K562 (cell line): ENCODE data around the gene RBPJL. TPM values are rescaled to one million over a fixed set of nuclear protein-coding genes. Genes with fewer than 3 reads are reported as not detected.

Experiments
- C11orf30 ChIP-seq: fragments of 450-650 bp; IDR thresholded peaks from 2 replicates; pipeline ENCODE4 v1.6.1; 2016; ENCODE audit warnings: low read depth, mild to moderate bottlenecking
- FIP1L1 ChIP-seq: fragments of 200-400 bp; formaldehyde crosslinking; IDR thresholded peaks from 2 replicates; pipeline ENCODE4 v1.6.1; 2018; ENCODE audit warnings: mild to moderate bottlenecking, low read depth, low read length; ENCODE audit not compliant: poor library complexity, severe bottlenecking
- IFI16 ChIP-seq: fragments of 250-450 bp; sonication (Bioruptor Pico); IDR thresholded peaks from 2 replicates; pipeline ENCODE4 v2.1.2; 2022; ENCODE audit warnings: mild to moderate bottlenecking, inconsistent platforms
- MCM7 ChIP-seq, 2 experiments: fragments of 450-650 bp; IDR thresholded peaks; 2 replicates each; pipeline ENCODE4 v1.6.1; 2016 to 2018
- MED1 ChIP-seq: sonication (generic); formaldehyde crosslinking; IDR thresholded peaks from 2 replicates; pipeline ENCODE4 v1.8.1; 2023; ENCODE audit warnings: missing genetic modification reagents, borderline replicate concordance
- SRSF3 ChIP-seq: fragments of 200-400 bp; formaldehyde crosslinking; IDR thresholded peaks from 2 replicates; pipeline ENCODE4 v1.6.1; 2016; ENCODE audit warnings: mild to moderate bottlenecking, low read length, moderate library complexity; ENCODE audit not compliant: insufficient read depth
- TEAD4 ChIP-seq, 2 experiments: sonication (generic) in 1 of 2; formaldehyde crosslinking in 1 of 2; IDR thresholded peaks; 2 replicates each; pipeline versions ENCODE4 v1.6.1 to v1.8.0; 2012 to 2022; ENCODE audit warnings: borderline replicate concordance in 1 of 2, inconsistent platforms in 1 of 2, low read length in 1 of 2, mild to moderate bottlenecking in 1 of 2, missing genetic modification reagents in 1 of 2
- U2AF1 ChIP-seq: fragments of 200-400 bp; formaldehyde crosslinking; optimal IDR thresholded peaks from 2 replicates; pipeline ENCODE3; 2017; ENCODE audit warnings: mild to moderate bottlenecking, low read depth, low read length, moderate library complexity
- ZNF143 ChIP-seq: sonication (generic); formaldehyde crosslinking; IDR thresholded peaks from 2 replicates; pipeline ENCODE4 v1.9.0; 2022; ENCODE audit warnings: mild to moderate bottlenecking, missing genetic modification reagents
- ZNF696 ChIP-seq: fragments of 250-450 bp; sonication (Bioruptor Pico); conservative IDR thresholded peaks from 2 replicates; pipeline ENCODE4 v1.4.0; 2020; ENCODE audit warnings: mild to moderate bottlenecking, moderate library complexity
- polyA plus RNA-seq, 8 experiments: library from polyadenylated mRNA; depleted of rRNA in 4 of 8; stranded (reverse) in 5 of 8; unstranded in 3 of 8; fragments of >200 nt; fragmentation: Nextera tagmentation in 2 of 8; fragmentation: Illumina TruSeq in 1 of 8; extraction: Ambion mirVana in 2 of 8; extraction: Trizol in 1 of 8; gene quantifications; 2 replicates each; pipeline versions ENCODE4 v1.2.1 to v1.2.3, GENCODE V29; 2011 to 2014; ENCODE audit warnings: inconsistent platforms in 1 of 8, missing spikeins in 1 of 8
- total RNA-seq, 7 experiments: library from RNA; depleted of rRNA in 6 of 7; stranded (reverse); fragments of >200 nt in 6 of 7; fragmentation: Illumina TruSeq in 2 of 7; extraction: Trizol in 2 of 7; gene quantifications; 2 replicates each; pipeline versions ENCODE4 v1.2.1 to v1.2.3, GENCODE V29; 2011 to 2021; ENCODE audit warnings: low replicate concordance in 1 of 7
- TF ChIP-seq, protein P1 (sequence below): fragments of 250-450 bp; sonication (Bioruptor Pico); IDR thresholded peaks from 2 replicates; pipeline ENCODE4 v1.5.0; 2020; ENCODE audit warnings: mild to moderate bottlenecking
- TF ChIP-seq, protein P2 (sequence below): fragments of 450-650 bp; IDR thresholded peaks from 2 replicates; pipeline ENCODE4 v1.6.1; 2017; ENCODE audit warnings: antibody characterized with exemption, mild to moderate bottlenecking
- TF ChIP-seq, protein P3 (sequence below): fragments of 250-450 bp; sonication (Bioruptor Pico); IDR thresholded peaks from 2 replicates; pipeline ENCODE4 v1.5.1; 2021; ENCODE audit warnings: mild to moderate bottlenecking
- TF ChIP-seq, protein P4 (sequence below): IDR thresholded peaks from 3 replicates; pipeline ENCODE4 v1.6.1; 2011; ENCODE audit warnings: borderline replicate concordance, mild to moderate bottlenecking; ENCODE audit not compliant: insufficient read length, insufficient read depth
- TF ChIP-seq, protein P5 (sequence below), 2 experiments: fragments of 450-650 bp; conservative IDR thresholded peaks; 2 replicates each; pipeline ENCODE4 v1.6.1; 2017; ENCODE audit warnings: mild to moderate bottlenecking in 2 of 2, moderate library complexity in 2 of 2

The RBPJL gene
- total and polyA plus RNA-seq, 9 of the 15 experiments (the other 6 are each of a cell fraction or from before 2014, with no cell fraction given), result not detected

DNA sequence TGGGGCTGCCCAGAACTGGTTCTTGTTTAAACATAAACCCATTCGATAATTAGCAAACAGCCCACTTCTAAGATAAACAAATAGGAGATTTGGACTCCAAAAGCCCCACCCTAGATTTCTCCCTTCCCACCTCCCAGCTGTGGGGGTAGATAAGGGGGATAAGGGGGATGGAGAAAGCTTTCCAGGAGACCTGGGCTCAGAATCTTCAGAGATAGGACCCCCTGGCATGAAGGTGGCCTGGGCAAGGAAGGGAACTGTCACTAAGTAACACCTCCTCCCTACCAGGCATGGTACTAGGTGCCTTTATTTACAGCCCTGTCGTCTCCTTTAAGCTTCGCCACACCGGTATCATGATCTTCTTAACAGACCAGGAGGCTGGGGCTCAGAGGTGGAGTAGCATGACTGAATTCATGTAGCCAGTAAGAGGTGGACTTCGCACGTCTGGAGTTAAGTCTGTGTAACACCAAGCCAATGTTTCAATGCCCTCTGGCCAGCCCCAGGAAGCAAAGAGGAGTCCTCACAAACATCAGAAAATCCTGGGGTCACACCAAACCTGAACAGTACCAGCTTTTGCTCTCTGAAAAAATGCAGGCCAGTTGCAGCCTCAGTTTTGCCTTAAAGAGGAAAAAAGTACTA is 37.0 kb downstream of the RBPJL start (continued):
- TF ChIP-seq, protein P1, sequence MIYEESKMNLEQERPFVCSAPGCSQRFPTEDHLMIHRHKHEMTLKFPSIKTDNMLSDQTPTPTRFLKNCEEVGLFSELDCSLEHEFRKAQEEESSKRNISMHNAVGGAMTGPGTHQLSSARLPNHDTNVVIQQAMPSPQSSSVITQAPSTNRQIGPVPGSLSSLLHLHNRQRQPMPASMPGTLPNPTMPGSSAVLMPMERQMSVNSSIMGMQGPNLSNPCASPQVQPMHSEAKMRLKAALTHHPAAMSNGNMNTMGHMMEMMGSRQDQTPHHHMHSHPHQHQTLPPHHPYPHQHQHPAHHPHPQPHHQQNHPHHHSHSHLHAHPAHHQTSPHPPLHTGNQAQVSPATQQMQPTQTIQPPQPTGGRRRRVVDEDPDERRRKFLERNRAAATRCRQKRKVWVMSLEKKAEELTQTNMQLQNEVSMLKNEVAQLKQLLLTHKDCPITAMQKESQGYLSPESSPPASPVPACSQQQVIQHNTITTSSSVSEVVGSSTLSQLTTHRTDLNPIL (CRISPR knock-in tag), result no peak
- TF ChIP-seq, protein P2, sequence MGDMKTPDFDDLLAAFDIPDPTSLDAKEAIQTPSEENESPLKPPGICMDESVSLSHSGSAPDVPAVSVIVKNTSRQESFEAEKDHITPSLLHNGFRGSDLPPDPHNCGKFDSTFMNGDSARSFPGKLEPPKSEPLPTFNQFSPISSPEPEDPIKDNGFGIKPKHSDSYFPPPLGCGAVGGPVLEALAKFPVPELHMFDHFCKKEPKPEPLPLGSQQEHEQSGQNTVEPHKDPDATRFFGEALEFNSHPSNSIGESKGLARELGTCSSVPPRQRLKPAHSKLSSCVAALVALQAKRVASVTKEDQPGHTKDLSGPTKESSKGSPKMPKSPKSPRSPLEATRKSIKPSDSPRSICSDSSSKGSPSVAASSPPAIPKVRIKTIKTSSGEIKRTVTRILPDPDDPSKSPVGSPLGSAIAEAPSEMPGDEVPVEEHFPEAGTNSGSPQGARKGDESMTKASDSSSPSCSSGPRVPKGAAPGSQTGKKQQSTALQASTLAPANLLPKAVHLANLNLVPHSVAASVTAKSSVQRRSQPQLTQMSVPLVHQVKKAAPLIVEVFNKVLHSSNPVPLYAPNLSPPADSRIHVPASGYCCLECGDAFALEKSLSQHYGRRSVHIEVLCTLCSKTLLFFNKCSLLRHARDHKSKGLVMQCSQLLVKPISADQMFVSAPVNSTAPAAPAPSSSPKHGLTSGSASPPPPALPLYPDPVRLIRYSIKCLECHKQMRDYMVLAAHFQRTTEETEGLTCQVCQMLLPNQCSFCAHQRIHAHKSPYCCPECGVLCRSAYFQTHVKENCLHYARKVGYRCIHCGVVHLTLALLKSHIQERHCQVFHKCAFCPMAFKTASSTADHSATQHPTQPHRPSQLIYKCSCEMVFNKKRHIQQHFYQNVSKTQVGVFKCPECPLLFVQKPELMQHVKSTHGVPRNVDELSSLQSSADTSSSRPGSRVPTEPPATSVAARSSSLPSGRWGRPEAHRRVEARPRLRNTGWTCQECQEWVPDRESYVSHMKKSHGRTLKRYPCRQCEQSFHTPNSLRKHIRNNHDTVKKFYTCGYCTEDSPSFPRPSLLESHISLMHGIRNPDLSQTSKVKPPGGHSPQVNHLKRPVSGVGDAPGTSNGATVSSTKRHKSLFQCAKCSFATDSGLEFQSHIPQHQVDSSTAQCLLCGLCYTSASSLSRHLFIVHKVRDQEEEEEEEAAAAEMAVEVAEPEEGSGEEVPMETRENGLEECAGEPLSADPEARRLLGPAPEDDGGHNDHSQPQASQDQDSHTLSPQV, result 0 out of 2 replicates have a peak, but pooled peaks have one; percentile 10
- TF ChIP-seq ZNF696 (CRISPR knock-in tag) (no peak), MED1 (CRISPR knock-in tag) (no peak), MCM7 (IDR thresholded peaks at IDR 0.05) (no peak), IFI16 (CRISPR knock-in tag) (no peak), U2AF1 (no peak), SRSF3 (no peak), TEAD4 (IDR thresholded peaks at IDR 0.05; ENCODE audit: low read length) (peak; percentile 48), TEAD4 (CRISPR knock-in tag; IDR thresholded peaks at IDR 0.05; ENCODE audit: borderline replicate concordance) (no peak), C11orf30 (no peak), ZNF143 (0 out of 2 replicates have a peak, but pooled peaks have one; percentile 27), FIP1L1 (no peak)
- TF ChIP-seq, protein P3, sequence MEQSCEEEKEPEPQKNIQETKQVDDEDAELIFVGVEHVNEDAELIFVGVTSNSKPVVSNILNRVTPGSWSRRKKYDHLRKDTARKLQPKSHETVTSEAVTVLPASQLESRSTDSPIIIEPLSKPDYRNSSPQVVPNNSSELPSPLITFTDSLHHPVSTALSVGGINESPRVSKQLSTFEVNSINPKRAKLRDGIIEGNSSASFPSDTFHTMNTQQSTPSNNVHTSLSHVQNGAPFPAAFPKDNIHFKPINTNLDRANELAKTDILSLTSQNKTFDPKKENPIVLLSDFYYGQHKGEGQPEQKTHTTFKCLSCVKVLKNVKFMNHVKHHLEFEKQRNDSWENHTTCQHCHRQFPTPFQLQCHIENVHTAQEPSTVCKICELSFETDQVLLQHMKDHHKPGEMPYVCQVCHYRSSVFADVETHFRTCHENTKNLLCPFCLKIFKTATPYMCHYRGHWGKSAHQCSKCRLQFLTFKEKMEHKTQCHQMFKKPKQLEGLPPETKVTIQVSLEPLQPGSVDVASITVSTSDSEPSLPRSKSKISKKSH (CRISPR knock-in tag), result no peak
- TF ChIP-seq, protein P4, sequence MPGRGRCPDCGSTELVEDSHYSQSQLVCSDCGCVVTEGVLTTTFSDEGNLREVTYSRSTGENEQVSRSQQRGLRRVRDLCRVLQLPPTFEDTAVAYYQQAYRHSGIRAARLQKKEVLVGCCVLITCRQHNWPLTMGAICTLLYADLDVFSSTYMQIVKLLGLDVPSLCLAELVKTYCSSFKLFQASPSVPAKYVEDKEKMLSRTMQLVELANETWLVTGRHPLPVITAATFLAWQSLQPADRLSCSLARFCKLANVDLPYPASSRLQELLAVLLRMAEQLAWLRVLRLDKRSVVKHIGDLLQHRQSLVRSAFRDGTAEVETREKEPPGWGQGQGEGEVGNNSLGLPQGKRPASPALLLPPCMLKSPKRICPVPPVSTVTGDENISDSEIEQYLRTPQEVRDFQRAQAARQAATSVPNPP, result no peak
- TF ChIP-seq, protein P5, sequence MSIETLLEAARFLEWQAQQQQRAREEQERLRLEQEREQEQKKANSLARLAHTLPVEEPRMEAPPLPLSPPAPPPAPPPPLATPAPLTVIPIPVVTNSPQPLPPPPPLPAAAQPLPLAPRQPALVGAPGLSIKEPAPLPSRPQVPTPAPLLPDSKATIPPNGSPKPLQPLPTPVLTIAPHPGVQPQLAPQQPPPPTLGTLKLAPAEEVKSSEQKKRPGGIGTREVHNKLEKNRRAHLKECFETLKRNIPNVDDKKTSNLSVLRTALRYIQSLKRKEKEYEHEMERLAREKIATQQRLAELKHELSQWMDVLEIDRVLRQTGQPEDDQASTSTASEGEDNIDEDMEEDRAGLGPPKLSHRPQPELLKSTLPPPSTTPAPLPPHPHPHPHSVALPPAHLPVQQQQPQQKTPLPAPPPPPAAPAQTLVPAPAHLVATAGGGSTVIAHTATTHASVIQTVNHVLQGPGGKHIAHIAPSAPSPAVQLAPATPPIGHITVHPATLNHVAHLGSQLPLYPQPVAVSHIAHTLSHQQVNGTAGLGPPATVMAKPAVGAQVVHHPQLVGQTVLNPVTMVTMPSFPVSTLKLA (conservative IDR thresholded peaks at IDR 0.05), result no peak
